Measurements from ENCODE around the gene ARHGEF28.

DNA sequence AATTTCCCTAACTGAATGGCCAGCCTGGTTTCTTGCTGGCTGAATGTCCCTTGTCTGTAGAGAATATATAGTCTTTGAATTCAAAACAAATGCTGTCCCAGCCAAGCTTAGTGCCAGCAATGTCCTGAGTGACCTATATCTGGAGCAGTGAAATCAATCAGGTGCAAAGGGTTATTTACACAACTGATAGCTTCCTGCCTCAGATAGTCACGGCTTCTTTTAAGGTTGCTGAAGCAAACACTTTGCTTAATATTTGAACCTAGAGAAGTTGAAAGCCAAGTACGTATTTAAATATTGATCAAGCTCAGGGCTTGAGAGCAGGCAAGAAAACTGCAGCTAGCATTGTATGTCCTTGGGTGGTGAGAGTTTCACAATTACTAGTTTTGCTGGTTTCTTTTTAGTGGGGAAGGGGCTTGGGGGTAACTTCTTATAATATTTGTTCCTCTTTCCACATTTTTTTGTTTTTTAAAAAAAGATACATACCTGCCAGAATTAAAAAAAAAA is 2.0 kb upstream of the ARHGEF28 start:
- TF ChIP-seq CTCF (IDR thresholded peaks at IDR 0.05 in 4 of 5, conservative IDR thresholded peaks at IDR 0.05 in 1 of 5) (no peak), POLR2A (IDR thresholded peaks at IDR 0.05) (no peak)
